HepG2 (cell line): ENCODE measurements around the gene PEBP1. TPM values are rescaled to one million over a fixed set of nuclear protein-coding genes. Genes with fewer than 3 reads are reported as not detected.

Experiments
- AGO1 ChIP-seq: fragments of 200-400 bp; formaldehyde crosslinking; IDR thresholded peaks from 2 replicates; pipeline ENCODE4 v1.6.1; 2017; ENCODE audit warnings: mild to moderate bottlenecking, low read depth, low read length, moderate library complexity; ENCODE audit not compliant: poor library complexity, severe bottlenecking
- EHMT2 ChIP-seq: fragments of 200-600 bp; sonication (generic); IDR thresholded peaks from 2 replicates; pipeline ENCODE4 v1.7.0; 2017; ENCODE audit warnings: antibody characterized with exemption, low read depth, low read length, borderline replicate concordance
- FOXA3 ChIP-seq: IDR thresholded peaks from 2 replicates; pipeline ENCODE4 v1.6.1; 2016; ENCODE audit warnings: missing genetic modification reagents, missing compliant biosample characterization
- HNRNPUL1 ChIP-seq: fragments of 200-400 bp; formaldehyde crosslinking; IDR thresholded peaks from 2 replicates; pipeline ENCODE4 v1.6.1; 2017; ENCODE audit warnings: low read depth, mild to moderate bottlenecking, low read length, moderate library complexity
- MYC ChIP-seq: sonication (generic); formaldehyde crosslinking; IDR thresholded peaks from 2 replicates; pipeline ENCODE4 v1.9.0; 2021; ENCODE audit warnings: missing genetic modification reagents, borderline replicate concordance
- PHF5A ChIP-seq: IDR thresholded peaks from one replicate; pipeline ENCODE4 v1.6.1; 2018; ENCODE audit warnings: low read depth, missing genetic modification reagents; ENCODE audit not compliant: unreplicated experiment
- SAFB2 ChIP-seq: sonication (generic); formaldehyde crosslinking; IDR thresholded peaks from 2 replicates; pipeline ENCODE4 v1.5.1; 2020; ENCODE audit warnings: missing genetic modification reagents, low read depth, mild to moderate bottlenecking, borderline replicate concordance
- SAP130 ChIP-seq: IDR thresholded peaks from 2 replicates; pipeline ENCODE4 v1.6.1; 2016; ENCODE audit warnings: low read depth
- SIN3A ChIP-seq: IDR thresholded peaks from 2 replicates; pipeline ENCODE4 v1.6.1; 2011; ENCODE audit warnings: low read depth, mild to moderate bottlenecking, control low read depth, low read length, borderline replicate concordance
- SMC3 ChIP-seq: IDR thresholded peaks from 2 replicates; pipeline ENCODE4 v1.6.1; 2011; ENCODE audit warnings: low read length, improper control_type of control experiment
- SRF ChIP-seq: IDR thresholded peaks from 2 replicates; pipeline ENCODE4 v1.6.1; 2011; ENCODE audit warnings: mild to moderate bottlenecking, low read depth, low read length, moderate library complexity
- TRIM24 ChIP-seq: sonication (generic); formaldehyde crosslinking; IDR thresholded peaks from 2 replicates; pipeline ENCODE4 v1.8.0; 2022; ENCODE audit warnings: mild to moderate bottlenecking, missing genetic modification reagents
- XRCC5 ChIP-seq: fragments of 200-400 bp; formaldehyde crosslinking; optimal IDR thresholded peaks from 2 replicates; pipeline ENCODE3; 2017; ENCODE audit warnings: mild to moderate bottlenecking, low read length
- YEATS2 ChIP-seq: sonication (generic); formaldehyde crosslinking; IDR thresholded peaks from 2 replicates; pipeline ENCODE4 v1.4.0; 2020; ENCODE audit warnings: missing genetic modification reagents, borderline replicate concordance
- ZBTB2 ChIP-seq: sonication (generic); formaldehyde crosslinking; IDR thresholded peaks from 2 replicates; pipeline ENCODE4 v1.8.0; 2022; ENCODE audit warnings: low read depth, missing genetic modification reagents
- ZNF224 ChIP-seq: sonication (generic); formaldehyde crosslinking; IDR thresholded peaks from 2 replicates; pipeline ENCODE4 v1.5.0; 2020; ENCODE audit warnings: mild to moderate bottlenecking, missing genetic modification reagents
- ZNF253 ChIP-seq: sonication (generic); formaldehyde crosslinking; IDR thresholded peaks from 2 replicates; pipeline ENCODE4 v1.8.0; 2022; ENCODE audit warnings: mild to moderate bottlenecking, missing genetic modification reagents, borderline replicate concordance
- ZNF275 ChIP-seq: sonication (generic); formaldehyde crosslinking; IDR thresholded peaks from 2 replicates; pipeline ENCODE4 v1.8.0; 2022; ENCODE audit warnings: missing genetic modification reagents, mild to moderate bottlenecking, inconsistent platforms, borderline replicate concordance
- ZNF30 ChIP-seq: sonication (generic); formaldehyde crosslinking; IDR thresholded peaks from 2 replicates; pipeline ENCODE4 v1.5.0; 2020; ENCODE audit warnings: mild to moderate bottlenecking, missing genetic modification reagents
- ZNF343 ChIP-seq: sonication (generic); formaldehyde crosslinking; IDR thresholded peaks from 2 replicates; pipeline ENCODE4 v1.4.0; 2020; ENCODE audit warnings: mild to moderate bottlenecking, missing genetic modification reagents
- ZNF431 ChIP-seq: sonication (generic); formaldehyde crosslinking; IDR thresholded peaks from 2 replicates; pipeline ENCODE4 v1.9.0; 2022; ENCODE audit warnings: missing genetic modification reagents, low read depth, mild to moderate bottlenecking, borderline replicate concordance
- ZNF746 ChIP-seq: sonication (generic); formaldehyde crosslinking; IDR thresholded peaks from 2 replicates; pipeline ENCODE4 v1.8.0; 2022; ENCODE audit warnings: mild to moderate bottlenecking, missing genetic modification reagents
- ZNF891 ChIP-seq: sonication (generic); formaldehyde crosslinking; IDR thresholded peaks from 2 replicates; pipeline ENCODE4 v1.5.0; 2020; ENCODE audit warnings: mild to moderate bottlenecking, missing genetic modification reagents
- polyA plus RNA-seq, 8 experiments: library from polyadenylated mRNA; depleted of rRNA in 3 of 8; stranded (reverse) in 7 of 8; unstranded in 1 of 8; fragments of >200 nt; fragmentation: Illumina TruSeq in 4 of 8; extraction: Trizol in 4 of 8; gene quantifications; 2 replicates each; pipeline versions ENCODE4 v1.2.1 to v1.2.3, GENCODE V29; 2011 to 2016; ENCODE audit warnings: low read depth in 4 of 8, missing spikeins in 1 of 8, mixed read lengths in 1 of 8; ENCODE audit not compliant: insufficient read depth in 1 of 8
- total RNA-seq, 5 experiments: library from RNA; depleted of rRNA; stranded (reverse); fragments of >200 nt; fragmentation: Illumina TruSeq; extraction: Trizol; gene quantifications; 2 replicates each; pipeline ENCODE4 v1.2.3, GENCODE V29; 2016; ENCODE audit warnings: low read depth in 1 of 5
- TF ChIP-seq, protein P1 (sequence below): sonication (generic); formaldehyde crosslinking; IDR thresholded peaks from 2 replicates; pipeline ENCODE4 v1.5.0; 2020; ENCODE audit warnings: missing genetic modification reagents, mild to moderate bottlenecking, borderline replicate concordance
- TF ChIP-seq, protein P2 (sequence below): sonication (generic); formaldehyde crosslinking; IDR thresholded peaks from 2 replicates; pipeline ENCODE4 v1.5.0; 2020; ENCODE audit warnings: missing genetic modification reagents, mild to moderate bottlenecking, borderline replicate concordance

The PEBP1 gene
- total and polyA plus RNA-seq, 2 of the 13 experiments (the other 11 are each of a cell fraction or from before 2014, with no cell fraction given) = 538 to 1,505 TPM

DNA sequence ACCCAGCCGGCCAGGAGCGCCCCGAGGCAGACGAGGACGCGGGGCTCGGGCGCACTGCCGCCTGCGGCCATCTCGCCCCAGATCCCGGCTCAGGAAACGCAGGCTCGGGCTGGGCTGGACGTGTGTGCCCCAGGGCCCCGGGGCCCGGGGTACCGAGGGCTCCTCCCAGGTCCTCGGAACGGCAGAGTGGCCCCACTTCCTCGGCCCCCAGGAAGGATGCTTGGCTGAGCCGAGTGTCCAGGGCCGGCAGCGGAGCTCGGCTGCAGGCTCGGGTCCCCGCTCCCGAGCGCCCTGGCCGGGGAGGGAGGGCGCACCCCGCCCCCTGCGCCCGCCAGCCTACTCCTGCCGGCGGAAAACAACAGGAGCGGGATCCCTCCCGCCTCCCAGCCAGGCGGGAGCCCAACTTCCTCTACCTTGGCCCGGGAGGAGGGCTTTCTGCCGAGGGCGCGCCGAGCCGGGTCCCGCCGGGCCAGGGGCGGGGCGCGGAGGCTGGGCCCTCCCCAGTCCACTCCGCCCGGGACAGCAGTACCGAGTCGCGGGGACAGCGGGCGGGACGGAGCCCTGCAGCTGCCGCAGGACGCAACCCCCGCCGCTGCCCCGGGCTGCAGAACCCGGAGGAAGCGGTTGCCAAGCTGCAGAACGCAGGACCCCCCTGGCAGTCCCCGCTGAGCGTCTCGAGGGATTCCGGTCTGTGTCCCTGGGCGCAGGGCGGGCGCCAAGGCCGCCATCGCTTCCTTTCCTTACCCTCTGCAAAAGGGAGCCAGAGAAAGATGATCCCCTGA lies 32.1 kb upstream of the PEBP1 start, which contains the start of gene VSIG10 (continued):
- TF ChIP-seq ZNF224 (CRISPR knock-in tag) (no peak), ZNF253 (no peak), ZNF431 (CRISPR knock-in tag) (0 out of 2 replicates have a peak, but pooled peaks have one; percentile 31), ZNF891 (CRISPR knock-in tag) (peak; percentile 28; the same call in 1 of the 2 replicates), SAFB2 (CRISPR knock-in tag) (no peak), ZNF746 (CRISPR knock-in tag) (peak; percentile 88; the same call in 1 of the 2 replicates), ZBTB2 (CRISPR knock-in tag) (peak; percentile 77; the same call in 1 of the 2 replicates), ZNF30 (CRISPR knock-in tag) (no peak), EHMT2 (no peak), YEATS2 (no peak), ZNF343 (no peak; the same call in 1 of the 2 replicates), PHF5A (CRISPR knock-in tag) (no peak), SIN3A (peak; percentile 56; the same call in 1 of the 2 replicates), XRCC5 (peak; percentile 17), HNRNPUL1 (peak; percentile 42; the same call in 1 of the 2 replicates), TRIM24 (CRISPR knock-in tag) (no peak), SMC3 (no peak), SAP130 (peak; percentile 82), SRF (no peak), ZNF275 (CRISPR knock-in tag) (peak; percentile 44; the same call in 1 of the 2 replicates), MYC (CRISPR knock-in tag) (peak; percentile 58; the same call in 1 of the 2 replicates), FOXA3 (CRISPR knock-in tag) (no peak), AGO1 (peak; percentile 74)
- TF ChIP-seq, protein P1, sequence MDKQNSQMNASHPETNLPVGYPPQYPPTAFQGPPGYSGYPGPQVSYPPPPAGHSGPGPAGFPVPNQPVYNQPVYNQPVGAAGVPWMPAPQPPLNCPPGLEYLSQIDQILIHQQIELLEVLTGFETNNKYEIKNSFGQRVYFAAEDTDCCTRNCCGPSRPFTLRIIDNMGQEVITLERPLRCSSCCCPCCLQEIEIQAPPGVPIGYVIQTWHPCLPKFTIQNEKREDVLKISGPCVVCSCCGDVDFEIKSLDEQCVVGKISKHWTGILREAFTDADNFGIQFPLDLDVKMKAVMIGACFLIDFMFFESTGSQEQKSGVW = no peak
- TF ChIP-seq, protein P2, sequence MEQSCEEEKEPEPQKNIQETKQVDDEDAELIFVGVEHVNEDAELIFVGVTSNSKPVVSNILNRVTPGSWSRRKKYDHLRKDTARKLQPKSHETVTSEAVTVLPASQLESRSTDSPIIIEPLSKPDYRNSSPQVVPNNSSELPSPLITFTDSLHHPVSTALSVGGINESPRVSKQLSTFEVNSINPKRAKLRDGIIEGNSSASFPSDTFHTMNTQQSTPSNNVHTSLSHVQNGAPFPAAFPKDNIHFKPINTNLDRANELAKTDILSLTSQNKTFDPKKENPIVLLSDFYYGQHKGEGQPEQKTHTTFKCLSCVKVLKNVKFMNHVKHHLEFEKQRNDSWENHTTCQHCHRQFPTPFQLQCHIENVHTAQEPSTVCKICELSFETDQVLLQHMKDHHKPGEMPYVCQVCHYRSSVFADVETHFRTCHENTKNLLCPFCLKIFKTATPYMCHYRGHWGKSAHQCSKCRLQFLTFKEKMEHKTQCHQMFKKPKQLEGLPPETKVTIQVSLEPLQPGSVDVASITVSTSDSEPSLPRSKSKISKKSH = no peak
